Measurements from ENCODE around the gene OCIAD1.

DNA sequence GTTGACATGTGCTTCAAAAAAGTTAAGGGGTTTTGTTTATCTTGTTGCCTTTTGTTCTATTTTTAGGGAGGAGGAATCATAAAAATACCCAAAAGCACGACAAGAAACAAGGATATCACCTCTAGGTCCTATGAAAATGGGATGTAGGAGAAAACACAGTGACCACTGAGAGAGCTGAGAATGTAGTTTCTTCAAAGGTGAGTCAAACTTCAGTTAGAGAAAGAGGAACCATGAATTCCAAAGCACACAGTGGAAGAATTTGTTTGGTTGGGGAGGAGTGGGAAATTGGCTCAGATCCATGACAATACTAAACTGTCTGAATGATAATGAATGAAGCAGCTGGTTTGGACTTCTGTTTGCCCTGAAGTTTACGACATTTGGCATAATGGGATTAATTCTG, 31.7 kb upstream of the OCIAD1 start:
- TF ChIP-seq CTCF (IDR thresholded peaks at IDR 0.05; ENCODE audit: low read length): no peak
- TF ChIP-seq EZH2 (optimal IDR thresholded peaks at IDR 0.05; ENCODE audit: low read depth, low read length): no peak
- TF ChIP-seq EZH2phosphoT487 (IDR thresholded peaks at IDR 0.05; ENCODE audit: low read length): no peak
